MG63 (cell line): ENCODE data around the gene DDX43. TPM values are rescaled to one million over a fixed set of nuclear protein-coding genes. Genes with fewer than 3 reads are reported as not detected.
"Not testable (repeated sequence)": the region's sequence is repeated elsewhere in the genome, so short reads cannot be mapped to it uniquely, and the experiment has no call there.

Source experiments
- DNase-seq: peaks from one replicate; pipeline ENCODE4 v3.0.0-alpha.2; 2020
- H3K27me3 ChIP-seq: fragments of 250-450 bp; sonication (Bioruptor Pico); 2 replicates; pipeline ENCODE4 v1.5.1; 2020; ENCODE audit warnings: mild to moderate bottlenecking, moderate library complexity
- H3K36me3 ChIP-seq: fragments of 250-450 bp; sonication (Bioruptor Pico); 2 replicates; pipeline ENCODE4 v1.5.1; 2020; ENCODE audit warnings: mild to moderate bottlenecking, moderate library complexity
- H3K4me3 ChIP-seq: fragments of 250-450 bp; sonication (Bioruptor Pico); 2 replicates; pipeline ENCODE4 v1.5.1; 2020; ENCODE audit warnings: mild to moderate bottlenecking, moderate library complexity
- H3K9me3 ChIP-seq: fragments of 250-450 bp; sonication (Bioruptor Pico); 2 replicates; pipeline ENCODE4 v1.5.1; 2020; ENCODE audit warnings: mild to moderate bottlenecking, moderate library complexity
- total RNA-seq: library from RNA; depleted of rRNA; stranded (reverse); fragments of >200 nt; shearing (Covaris generic); gene quantifications from 2 replicates; pipeline ENCODE4 v1.2.3, GENCODE V29; 2014; ENCODE audit warnings: low replicate concordance

DDX43 gene
- total RNA-seq, 1 experiment from 2014 or later, result not detected

- no peak for DNase-seq
- Histone ChIP-seq H3K4me3 (no peak overlapping the region), H3K36me3 (no peaks in the 10 kb centered on the region), H3K9me3 (0 out of 2 replicates have a peak, but pooled peaks cover 2% of the 10 kb centered on the region), H3K27me3 (no peaks in the 10 kb centered on the region)
These were observed 17.4 kb upstream of the DDX43 start for GRCh38 chr6:73377225-73377624.

GRCh38 chr6:73381531-73381930, 13.1 kb upstream of the DDX43 start:
- not testable (repeated sequence) for H3K4me3 ChIP-seq, DNase-seq, H3K9me3 ChIP-seq, H3K27me3 ChIP-seq, H3K36me3 ChIP-seq

GRCh38 chr6:73382462-73383113, 12.0 kb upstream of the DDX43 start:
- no peaks in the 10 kb centered on the region for H3K9me3 ChIP-seq
- H3K36me3 ChIP-seq, result no peaks in the 10 kb centered on the region
- no peaks in the 10 kb centered on the region for H3K27me3 ChIP-seq
- DNase-seq, result peak; percentile 56
- H3K4me3 ChIP-seq, result no peak overlapping the region

GRCh38 chr6:73388433-73388799, 6.2 kb upstream of the DDX43 start:
- no peak for DNase-seq
- Histone ChIP-seq H3K27me3 (no peaks in the 10 kb centered on the region), H3K36me3 (no peaks in the 10 kb centered on the region), H3K9me3 (no peaks in the 10 kb centered on the region), H3K4me3 (peak overlapping the region; percentile 60)

- Histone ChIP-seq H3K4me3 (peak overlapping the region; percentile 60), H3K36me3 (no peaks in the 10 kb centered on the region), H3K27me3 (no peaks in the 10 kb centered on the region), H3K9me3 (no peaks in the 10 kb centered on the region)
- peak; percentile 72 for DNase-seq
These were observed 5.7 kb upstream of the DDX43 start for GRCh38 chr6:73388800-73389512.

- Histone ChIP-seq H3K27me3 (no peaks in the 10 kb centered on the region), H3K4me3 (no peak overlapping the region), H3K36me3 (no peaks in the 10 kb centered on the region), H3K9me3 (no peaks in the 10 kb centered on the region)
- no peak for DNase-seq
These were observed 4.8 kb upstream of the DDX43 start for GRCh38 chr6:73389854-73390253.

- no peaks in the 10 kb centered on the region for H3K27me3 ChIP-seq
These were observed 3.0 kb upstream of the DDX43 start for GRCh38 chr6:73391675-73392074.

GRCh38 chr6:73392188-73392587, 2.4 kb upstream of the DDX43 start:
- H3K9me3 ChIP-seq, H3K27me3 ChIP-seq, DNase-seq, H3K4me3 ChIP-seq, H3K36me3 ChIP-seq: not testable (repeated sequence)

More at GRCh38 chr6:73391675-73392074, 3.0 kb upstream of the DDX43 start:
- no peak overlapping the region for H3K4me3 ChIP-seq
- DNase-seq, result no peak
- no peaks in the 10 kb centered on the region for H3K9me3 ChIP-seq
- H3K36me3 ChIP-seq, result no peaks in the 10 kb centered on the region

GRCh38 chr6:73393278-73393677, 1.4 kb upstream of the DDX43 start:
- Histone ChIP-seq H3K9me3 (no peaks in the 10 kb centered on the region), H3K27me3 (no peaks in the 10 kb centered on the region), H3K36me3 (no peaks in the 10 kb centered on the region), H3K4me3 (no peak overlapping the region)
- DNase-seq, result peak; percentile 11

GRCh38 chr6:73395875-73396274, 1.2 kb downstream of the DDX43 start:
- no peak for DNase-seq
- H3K27me3 ChIP-seq, result no peaks in the 10 kb centered on the region
- no peaks in the 10 kb centered on the region for H3K36me3 ChIP-seq
- no peaks in the 10 kb centered on the region for H3K9me3 ChIP-seq
- H3K4me3 ChIP-seq, result no peak overlapping the region

GRCh38 chr6:73400656-73401055, 6.0 kb downstream of the DDX43 start:
- Histone ChIP-seq H3K27me3 (no peaks in the 10 kb centered on the region), H3K36me3 (no peaks in the 10 kb centered on the region)
- no peak for DNase-seq

GRCh38 chr6:73409395-73409794, 14.8 kb downstream of the DDX43 start:
- H3K36me3 ChIP-seq, result no peaks in the 10 kb centered on the region
- DNase-seq, result no peak
- H3K27me3 ChIP-seq, result no peaks in the 10 kb centered on the region
- no peaks in the 10 kb centered on the region for H3K9me3 ChIP-seq
- no peak overlapping the region for H3K4me3 ChIP-seq

More at GRCh38 chr6:73400656-73401055, 6.0 kb downstream of the DDX43 start:
- Histone ChIP-seq H3K4me3 (no peak overlapping the region), H3K9me3 (no peaks in the 10 kb centered on the region)

- H3K36me3 ChIP-seq, result peaks cover 5% of the 10 kb centered on the region; the same call in 1 of the 2 replicates
These were observed 18.5 kb downstream of the DDX43 start for GRCh38 chr6:73413102-73413501.

GRCh38 chr6:73418081-73418741, 23.6 kb downstream of the DDX43 start:
- DNase-seq, result peak; percentile 15
- H3K27me3 ChIP-seq, result no peaks in the 10 kb centered on the region

More at GRCh38 chr6:73413102-73413501, 18.5 kb downstream of the DDX43 start:
- H3K27me3 ChIP-seq, result no peaks in the 10 kb centered on the region
- no peak overlapping the region for H3K4me3 ChIP-seq
- no peaks in the 10 kb centered on the region for H3K9me3 ChIP-seq
- DNase-seq, result no peak

GRCh38 chr6:73421534-73421933, 26.9 kb downstream of the DDX43 start:
- no peak for DNase-seq
- no peaks in the 10 kb centered on the region for H3K27me3 ChIP-seq
- no peaks in the 10 kb centered on the region for H3K9me3 ChIP-seq
- no peak overlapping the region for H3K4me3 ChIP-seq
- peaks cover 55% of the 10 kb centered on the region for H3K36me3 ChIP-seq

More at GRCh38 chr6:73418081-73418741, 23.6 kb downstream of the DDX43 start:
- Histone ChIP-seq H3K9me3 (no peaks in the 10 kb centered on the region), H3K4me3 (no peak overlapping the region), H3K36me3 (peaks cover 28% of the 10 kb centered on the region)

GRCh38 chr6:73435236-73435635, 40.6 kb downstream of the DDX43 start:
- Histone ChIP-seq H3K27me3 (no peaks in the 10 kb centered on the region), H3K4me3 (no peak overlapping the region), H3K9me3 (no peaks in the 10 kb centered on the region), H3K36me3 (peaks cover 73% of the 10 kb centered on the region)
- no peak for DNase-seq

- no peak overlapping the region for H3K4me3 ChIP-seq
- no peaks in the 10 kb centered on the region for H3K9me3 ChIP-seq
- no peaks in the 10 kb centered on the region for H3K27me3 ChIP-seq
- no peak for DNase-seq
- H3K36me3 ChIP-seq, result peaks cover 77% of the 10 kb centered on the region
These were observed 48.9 kb downstream of the DDX43 start for GRCh38 chr6:73443555-73443954.
